WTC11 (cell line): ENCODE results near the gene ZEB1. TPM values are rescaled to one million over a fixed set of nuclear protein-coding genes. Genes with fewer than 3 reads are reported as not detected.

Experiments
- ATAC-seq: fragments of 200-7000 bp; cut with Tn5 transposase; 2 replicates; pipeline ENCODE4 v1.10.0; 2021; ENCODE audit warnings: mild to moderate bottlenecking, moderate library complexity
- CTCF ChIA-PET: fragments of 300-600 bp; sonication (Branson Sonifier 250); formaldehyde crosslinking; loops from one replicate; lab custom pipeline; 2021; ENCODE audit warnings: antibody characterized with exemption; lab: Charles Lee
- POLR2A ChIA-PET: fragments of 350-600 bp; sonication (Branson Sonifier 250); formaldehyde crosslinking; loops from one replicate; lab custom pipeline; 2021; ENCODE audit warnings: antibody characterized with exemption; lab: Charles Lee
- DNase-seq: peaks from one replicate; pipeline ENCODE4 v3.0.0; 2021; ENCODE audit warnings: low spot score
- H3K27ac Mint-ChIP-seq: 2 replicates; pipeline ENCODE4 v1.8.0; 2021; ENCODE audit warnings: mixed read lengths
- H3K27me3 Mint-ChIP-seq: 2 replicates; pipeline ENCODE4 v1.8.0; 2021; ENCODE audit warnings: low read depth, mild to moderate bottlenecking, moderate library complexity, mixed read lengths
- H3K36me3 Mint-ChIP-seq: 2 replicates; pipeline ENCODE4 v1.8.0; 2021; ENCODE audit warnings: mixed read lengths
- H3K4me1 Mint-ChIP-seq: 2 replicates; pipeline ENCODE4 v1.8.0; 2022; ENCODE audit warnings: mixed read lengths
- H3K4me3 Mint-ChIP-seq: 2 replicates; pipeline ENCODE4 v1.8.0; 2021; ENCODE audit warnings: mild to moderate bottlenecking, moderate library complexity, mixed read lengths
- H3K9me3 Mint-ChIP-seq: 2 replicates; pipeline ENCODE4 v1.8.0; 2021; ENCODE audit warnings: mixed read lengths
- ATF6 ChIP-seq: sonication (generic); formaldehyde crosslinking; IDR thresholded peaks from 2 replicates; pipeline ENCODE4 v1.8.1; 2023; ENCODE audit warnings: mild to moderate bottlenecking, missing genetic modification reagents
- CBFB ChIP-seq: sonication (generic); formaldehyde crosslinking; IDR thresholded peaks from 2 replicates; pipeline ENCODE4 v1.8.1; 2022; ENCODE audit warnings: mild to moderate bottlenecking, low read depth, missing genetic modification reagents
- CREM ChIP-seq: sonication (generic); formaldehyde crosslinking; IDR thresholded peaks from 2 replicates; pipeline ENCODE4 v1.8.1; 2022; ENCODE audit warnings: mild to moderate bottlenecking, missing genetic modification reagents, moderate library complexity
- ETV6 ChIP-seq: sonication (generic); formaldehyde crosslinking; IDR thresholded peaks from 2 replicates; pipeline ENCODE4 v1.8.1; 2022; ENCODE audit warnings: mild to moderate bottlenecking, missing genetic modification reagents
- IRF1 ChIP-seq: sonication (generic); formaldehyde crosslinking; IDR thresholded peaks from 2 replicates; pipeline ENCODE4 v1.8.0; 2023; ENCODE audit warnings: missing genetic modification reagents
- JAZF1 ChIP-seq: fragments of 250-450 bp; sonication (Bioruptor Pico); IDR thresholded peaks from 2 replicates; pipeline ENCODE4 v1.9.0; 2021; ENCODE audit warnings: moderate library complexity, mild to moderate bottlenecking, inconsistent platforms
- NFATC4 ChIP-seq: fragments of 250-450 bp; sonication (Bioruptor Pico); IDR thresholded peaks from 2 replicates; pipeline ENCODE4 v1.9.0; 2021; ENCODE audit warnings: mild to moderate bottlenecking
- NR1H2 ChIP-seq: sonication (generic); formaldehyde crosslinking; IDR thresholded peaks from 2 replicates; pipeline ENCODE4 v1.9.0; 2021; ENCODE audit warnings: mild to moderate bottlenecking, moderate library complexity, missing genetic modification reagents
- NR3C1 ChIP-seq: sonication (generic); formaldehyde crosslinking; conservative IDR thresholded peaks from 2 replicates; pipeline ENCODE4 v1.8.1; 2023; ENCODE audit warnings: low read depth, mild to moderate bottlenecking, missing genetic modification reagents
- RELA ChIP-seq: sonication (generic); formaldehyde crosslinking; IDR thresholded peaks from 2 replicates; pipeline ENCODE4 v1.8.1; 2022; ENCODE audit warnings: missing genetic modification reagents, mild to moderate bottlenecking, borderline replicate concordance
- TEAD1 ChIP-seq: sonication (generic); formaldehyde crosslinking; IDR thresholded peaks from 2 replicates; pipeline ENCODE4 v1.8.0; 2022; ENCODE audit warnings: mild to moderate bottlenecking, missing genetic modification reagents
- TEAD4 ChIP-seq: sonication (generic); formaldehyde crosslinking; IDR thresholded peaks from 2 replicates; pipeline ENCODE4 v1.8.0; 2022; ENCODE audit warnings: mild to moderate bottlenecking, missing genetic modification reagents
- ZNF396 ChIP-seq: fragments of 250-450 bp; sonication (Bioruptor Pico); IDR thresholded peaks from 2 replicates; pipeline ENCODE4 v1.8.0; 2021; ENCODE audit warnings: mild to moderate bottlenecking, moderate library complexity, borderline replicate concordance
- ZNF416 ChIP-seq: fragments of 250-450 bp; sonication (Bioruptor Pico); IDR thresholded peaks from 2 replicates; pipeline ENCODE4 v1.9.0; 2021; ENCODE audit warnings: mild to moderate bottlenecking, inconsistent platforms
- ZNF425 ChIP-seq: fragments of 250-450 bp; sonication (Bioruptor Pico); conservative IDR thresholded peaks from 2 replicates; pipeline ENCODE4 v1.9.0; 2021; ENCODE audit warnings: mild to moderate bottlenecking
- ZNF512 ChIP-seq: sonication (generic); formaldehyde crosslinking; IDR thresholded peaks from 2 replicates; pipeline ENCODE4 v1.8.1; 2022; ENCODE audit warnings: missing genetic modification reagents, borderline replicate concordance
- ZNF671 ChIP-seq: fragments of 250-450 bp; sonication (Bioruptor Pico); IDR thresholded peaks from 2 replicates; pipeline ENCODE4 v1.8.0; 2021; ENCODE audit warnings: mild to moderate bottlenecking
- total RNA-seq: library from RNA; stranded (reverse); gene quantifications from 3 replicates; pipeline ENCODE4 v1.2.3, GENCODE V29; 2021
- TF ChIP-seq, protein P1 (sequence below): fragments of 250-450 bp; sonication (Bioruptor Pico); IDR thresholded peaks from 2 replicates; pipeline ENCODE4 v1.9.0; 2021; ENCODE audit warnings: moderate library complexity, mild to moderate bottlenecking, inconsistent platforms, borderline replicate concordance
- TF ChIP-seq, protein P2 (sequence below): fragments of 250-450 bp; sonication (Bioruptor Pico); IDR thresholded peaks from 2 replicates; pipeline ENCODE4 v1.8.0; 2021; ENCODE audit warnings: mild to moderate bottlenecking
- TF ChIP-seq, protein P3 (sequence below): sonication (generic); formaldehyde crosslinking; IDR thresholded peaks from 2 replicates; pipeline ENCODE4 v1.8.0; 2022; ENCODE audit warnings: mild to moderate bottlenecking, missing genetic modification reagents

ZEB1 gene
- total RNA-seq, 1 experiment from 2014 or later: 0.39 TPM

- no peak overlapping the region for H3K27ac Mint-ChIP-seq
- ATAC-seq: no peak
- CTCF ChIA-PET: interaction anchor here (0.6 to 1.6 kb wide), 2 partner anchors 426 to 600 kb away, joined by 3 to 4 read pairs; no protein-coding TSS in a partner anchor
- H3K27me3 Mint-ChIP-seq: no peaks in the 10 kb centered on the region
- no peak for TF ChIP-seq ZNF512 (CRISPR knock-in tag)
- TF ChIP-seq CBFB (CRISPR knock-in tag): no peak
- TF ChIP-seq JAZF1 (CRISPR knock-in tag): no peak
- TF ChIP-seq ZNF671 (CRISPR knock-in tag): no peak
- no peak for TF ChIP-seq IRF1 (CRISPR knock-in tag)
- TF ChIP-seq, protein P1, sequence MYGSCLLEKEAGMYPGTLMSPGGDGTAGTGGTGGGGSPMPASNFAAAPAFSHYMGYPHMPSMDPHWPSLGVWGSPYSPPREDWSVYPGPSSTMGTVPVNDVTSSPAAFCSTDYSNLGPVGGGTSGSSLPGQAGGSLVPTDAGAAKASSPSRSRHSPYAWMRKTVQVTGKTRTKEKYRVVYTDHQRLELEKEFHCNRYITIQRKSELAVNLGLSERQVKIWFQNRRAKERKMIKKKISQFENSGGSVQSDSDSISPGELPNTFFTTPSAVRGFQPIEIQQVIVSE (CRISPR knock-in tag): no peak
- no peak overlapping the region for H3K4me3 Mint-ChIP-seq
- no peaks in the 10 kb centered on the region for H3K9me3 Mint-ChIP-seq
- POLR2A ChIA-PET: no interaction called here
- DNase-seq: no peak
- peaks cover 7% of the 10 kb centered on the region; the same call in 1 of the 2 replicates for H3K4me1 Mint-ChIP-seq
- no peaks in the 10 kb centered on the region for H3K36me3 Mint-ChIP-seq
These were observed 33.6 kb downstream of the ZEB1 start for GRCh38 chr10:31352436-31353226.

DNA sequence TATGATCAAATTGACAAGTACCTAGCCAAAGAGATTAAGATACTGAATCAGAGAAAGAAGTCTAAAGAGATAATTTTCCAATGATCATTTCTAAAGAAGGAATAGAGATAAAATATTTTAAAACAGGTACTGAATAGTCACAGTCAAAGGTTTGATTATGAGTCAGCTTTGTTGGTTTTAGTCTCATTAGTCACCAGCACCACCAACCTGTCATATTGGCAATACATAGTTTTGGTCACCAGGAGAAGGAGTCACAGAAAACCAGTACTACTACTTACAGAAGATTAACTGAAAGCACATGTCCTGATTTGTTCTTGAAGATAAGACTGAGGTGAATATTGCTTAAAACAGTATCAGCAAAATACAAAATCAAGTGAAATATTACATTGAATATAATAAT is 34.6 kb downstream of the ZEB1 start:
- Mint-ChIP-seq H3K4me3 (no peak overlapping the region), H3K9me3 (no peaks in the 10 kb centered on the region), H3K36me3 (no peaks in the 10 kb centered on the region), H3K4me1 (peaks cover 7% of the 10 kb centered on the region; the same call in 1 of the 2 replicates), H3K27me3 (no peaks in the 10 kb centered on the region), H3K27ac (no peak overlapping the region)
- no peak for DNase-seq
- ChIA-PET CTCF (interaction anchor here (0.6 to 1.6 kb wide), 3 partner anchors 114 to 601 kb away, joined by 3 to 4 read pairs (median 3); no protein-coding TSS in a partner anchor), POLR2A (no interaction called here)
- ATAC-seq: no peak
- TF ChIP-seq CREM (CRISPR knock-in tag) (no peak), TEAD1 (CRISPR knock-in tag) (no peak), ZNF396 (CRISPR knock-in tag) (no peak), ATF6 (CRISPR knock-in tag) (no peak), TEAD4 (CRISPR knock-in tag) (no peak), NR3C1 (CRISPR knock-in tag) (no peak)
- TF ChIP-seq, protein P2, sequence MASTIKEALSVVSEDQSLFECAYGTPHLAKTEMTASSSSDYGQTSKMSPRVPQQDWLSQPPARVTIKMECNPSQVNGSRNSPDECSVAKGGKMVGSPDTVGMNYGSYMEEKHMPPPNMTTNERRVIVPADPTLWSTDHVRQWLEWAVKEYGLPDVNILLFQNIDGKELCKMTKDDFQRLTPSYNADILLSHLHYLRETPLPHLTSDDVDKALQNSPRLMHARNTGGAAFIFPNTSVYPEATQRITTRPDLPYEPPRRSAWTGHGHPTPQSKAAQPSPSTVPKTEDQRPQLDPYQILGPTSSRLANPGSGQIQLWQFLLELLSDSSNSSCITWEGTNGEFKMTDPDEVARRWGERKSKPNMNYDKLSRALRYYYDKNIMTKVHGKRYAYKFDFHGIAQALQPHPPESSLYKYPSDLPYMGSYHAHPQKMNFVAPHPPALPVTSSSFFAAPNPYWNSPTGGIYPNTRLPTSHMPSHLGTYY (CRISPR knock-in tag): no peak

GRCh38 chr10:31358688-31359330 is 39.8 kb downstream of the ZEB1 start:
- CTCF ChIA-PET: interaction anchor here (0.9 kb wide), 1 partner anchor 574 kb away, joined by 6 read pairs; no protein-coding TSS in a partner anchor
- H3K4me1 Mint-ChIP-seq: no peaks in the 10 kb centered on the region
- ATAC-seq: no peak
- H3K4me3 Mint-ChIP-seq: no peak overlapping the region
- H3K27ac Mint-ChIP-seq: no peak overlapping the region
- peaks cover 12% of the 10 kb centered on the region for H3K36me3 Mint-ChIP-seq
- POLR2A ChIA-PET: no interaction called here
- peaks cover 15% of the 10 kb centered on the region for H3K9me3 Mint-ChIP-seq
- H3K27me3 Mint-ChIP-seq: no peaks in the 10 kb centered on the region
- no peak for DNase-seq
- no peak for TF ChIP-seq ETV6 (CRISPR knock-in tag)
- no peak for TF ChIP-seq RELA
- no peak for TF ChIP-seq NFATC4
- TF ChIP-seq ZNF671 (CRISPR knock-in tag): no peak
- no peak for TF ChIP-seq ZNF425
- no peak for TF ChIP-seq ZNF416
- TF ChIP-seq NR1H2: no peak
- TF ChIP-seq, protein P3, sequence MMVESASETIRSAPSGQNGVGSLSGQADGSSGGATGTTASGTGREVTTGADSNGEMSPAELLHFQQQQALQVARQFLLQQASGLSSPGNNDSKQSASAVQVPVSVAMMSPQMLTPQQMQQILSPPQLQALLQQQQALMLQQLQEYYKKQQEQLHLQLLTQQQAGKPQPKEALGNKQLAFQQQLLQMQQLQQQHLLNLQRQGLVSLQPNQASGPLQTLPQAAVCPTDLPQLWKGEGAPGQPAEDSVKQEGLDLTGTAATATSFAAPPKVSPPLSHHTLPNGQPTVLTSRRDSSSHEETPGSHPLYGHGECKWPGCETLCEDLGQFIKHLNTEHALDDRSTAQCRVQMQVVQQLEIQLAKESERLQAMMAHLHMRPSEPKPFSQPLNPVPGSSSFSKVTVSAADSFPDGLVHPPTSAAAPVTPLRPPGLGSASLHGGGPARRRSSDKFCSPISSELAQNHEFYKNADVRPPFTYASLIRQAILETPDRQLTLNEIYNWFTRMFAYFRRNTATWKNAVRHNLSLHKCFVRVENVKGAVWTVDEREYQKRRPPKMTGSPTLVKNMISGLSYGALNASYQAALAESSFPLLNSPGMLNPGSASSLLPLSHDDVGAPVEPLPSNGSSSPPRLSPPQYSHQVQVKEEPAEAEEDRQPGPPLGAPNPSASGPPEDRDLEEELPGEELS: no peak
